SK-N-SH treated with all-trans-retinoic acid at 6 μM for 48 hours (cell line): ENCODE measurements around the gene EPC2.

Source experiments
- ARNTL ChIP-seq: fragments of 450-650 bp; formaldehyde crosslinking; IDR thresholded peaks from 2 replicates; pipeline ENCODE4 v1.5.0; 2020; ENCODE audit warnings: low read depth, mild to moderate bottlenecking, moderate library complexity, borderline replicate concordance
- BACH2 ChIP-seq: fragments of 250-450 bp; sonication (Bioruptor Pico); IDR thresholded peaks from 2 replicates; pipeline ENCODE4 v1.9.0; 2021; ENCODE audit warnings: mild to moderate bottlenecking, borderline replicate concordance
- ESRRG ChIP-seq: fragments of 250-450 bp; sonication (Bioruptor Pico); IDR thresholded peaks from 2 replicates; pipeline ENCODE4 v1.6.1; 2021; ENCODE audit warnings: mild to moderate bottlenecking
- RARB ChIP-seq: fragments of 250-450 bp; sonication (Bioruptor Pico); IDR thresholded peaks from 2 replicates; pipeline ENCODE4 v1.8.0; 2021; ENCODE audit warnings: mild to moderate bottlenecking, moderate library complexity
- SNAI2 ChIP-seq: fragments of 250-450 bp; sonication (Bioruptor Pico); IDR thresholded peaks from 2 replicates; pipeline ENCODE4 v1.5.0; 2020; ENCODE audit warnings: mild to moderate bottlenecking, moderate library complexity
- ZC3H10 ChIP-seq: fragments of 250-450 bp; sonication (Bioruptor Pico); IDR thresholded peaks from 2 replicates; pipeline ENCODE4 v1.5.1; 2021; ENCODE audit warnings: mild to moderate bottlenecking, moderate library complexity
- ZFP30 ChIP-seq: fragments of 450-650 bp; formaldehyde crosslinking; IDR thresholded peaks from 2 replicates; pipeline ENCODE4 v1.5.0; 2022; ENCODE audit warnings: mild to moderate bottlenecking, moderate library complexity
- ZNF565 ChIP-seq: fragments of 450-650 bp; formaldehyde crosslinking; conservative IDR thresholded peaks from 2 replicates; pipeline ENCODE4 v1.5.0; 2020; ENCODE audit warnings: low read depth, mild to moderate bottlenecking, moderate library complexity
- TF ChIP-seq, protein P1 (sequence below): fragments of 250-450 bp; sonication (Bioruptor Pico); IDR thresholded peaks from 2 replicates; pipeline ENCODE4 v1.8.0; 2021; ENCODE audit warnings: low read depth, mild to moderate bottlenecking, moderate library complexity, borderline replicate concordance
- TF ChIP-seq, protein P2 (sequence below): fragments of 250-450 bp; sonication (Bioruptor Pico); IDR thresholded peaks from 2 replicates; pipeline ENCODE4 v1.8.0; 2020; ENCODE audit warnings: mild to moderate bottlenecking, moderate library complexity, borderline replicate concordance

DNA sequence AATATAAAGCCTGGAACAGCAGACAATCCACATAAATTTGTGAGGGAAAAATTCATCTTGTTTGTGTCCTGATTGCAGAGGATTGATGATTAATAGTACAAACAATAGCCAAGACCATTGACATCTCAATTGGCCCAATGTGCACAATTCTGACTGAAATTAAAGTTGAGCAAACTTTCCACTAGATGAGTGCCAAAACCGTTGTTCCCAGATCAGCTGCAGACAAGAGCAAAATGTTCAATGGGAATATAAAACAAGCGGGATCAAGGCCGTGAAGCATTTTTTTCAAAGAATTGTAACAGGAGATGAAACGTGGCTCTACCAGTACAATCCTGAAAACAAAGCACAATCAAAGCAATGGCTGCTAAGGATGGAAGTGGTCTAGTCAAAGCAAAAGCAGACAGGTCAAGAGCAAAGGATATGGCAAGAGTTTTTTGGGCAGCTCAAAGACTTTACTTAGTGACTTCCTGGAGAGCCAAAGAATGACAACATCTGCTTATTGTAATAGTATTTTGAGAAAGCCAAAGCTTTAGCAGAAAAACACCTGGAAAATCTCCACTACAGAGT lies 174.6 kb downstream of the EPC2 start:
- no peak for TF ChIP-seq ARNTL (CRISPR knock-in tag)
- no peak for TF ChIP-seq ESRRG
- TF ChIP-seq ZFP30 (CRISPR knock-in tag) = no peak
- TF ChIP-seq ZNF565 (CRISPR knock-in tag) = no peak
- no peak for TF ChIP-seq RARB (CRISPR knock-in tag)
- TF ChIP-seq SNAI2 (CRISPR knock-in tag) = no peak
- TF ChIP-seq, protein P1, sequence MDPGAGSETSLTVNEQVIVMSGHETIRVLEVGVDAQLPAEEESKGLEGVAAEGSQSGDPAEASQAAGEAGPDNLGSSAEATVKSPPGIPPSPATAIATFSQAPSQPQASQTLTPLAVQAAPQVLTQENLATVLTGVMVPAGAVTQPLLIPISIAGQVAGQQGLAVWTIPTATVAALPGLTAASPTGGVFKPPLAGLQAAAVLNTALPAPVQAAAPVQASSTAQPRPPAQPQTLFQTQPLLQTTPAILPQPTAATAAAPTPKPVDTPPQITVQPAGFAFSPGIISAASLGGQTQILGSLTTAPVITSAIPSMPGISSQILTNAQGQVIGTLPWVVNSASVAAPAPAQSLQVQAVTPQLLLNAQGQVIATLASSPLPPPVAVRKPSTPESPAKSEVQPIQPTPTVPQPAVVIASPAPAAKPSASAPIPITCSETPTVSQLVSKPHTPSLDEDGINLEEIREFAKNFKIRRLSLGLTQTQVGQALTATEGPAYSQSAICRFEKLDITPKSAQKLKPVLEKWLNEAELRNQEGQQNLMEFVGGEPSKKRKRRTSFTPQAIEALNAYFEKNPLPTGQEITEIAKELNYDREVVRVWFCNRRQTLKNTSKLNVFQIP (CRISPR knock-in tag) = no peak
- no peak for TF ChIP-seq BACH2
- TF ChIP-seq, protein P2, sequence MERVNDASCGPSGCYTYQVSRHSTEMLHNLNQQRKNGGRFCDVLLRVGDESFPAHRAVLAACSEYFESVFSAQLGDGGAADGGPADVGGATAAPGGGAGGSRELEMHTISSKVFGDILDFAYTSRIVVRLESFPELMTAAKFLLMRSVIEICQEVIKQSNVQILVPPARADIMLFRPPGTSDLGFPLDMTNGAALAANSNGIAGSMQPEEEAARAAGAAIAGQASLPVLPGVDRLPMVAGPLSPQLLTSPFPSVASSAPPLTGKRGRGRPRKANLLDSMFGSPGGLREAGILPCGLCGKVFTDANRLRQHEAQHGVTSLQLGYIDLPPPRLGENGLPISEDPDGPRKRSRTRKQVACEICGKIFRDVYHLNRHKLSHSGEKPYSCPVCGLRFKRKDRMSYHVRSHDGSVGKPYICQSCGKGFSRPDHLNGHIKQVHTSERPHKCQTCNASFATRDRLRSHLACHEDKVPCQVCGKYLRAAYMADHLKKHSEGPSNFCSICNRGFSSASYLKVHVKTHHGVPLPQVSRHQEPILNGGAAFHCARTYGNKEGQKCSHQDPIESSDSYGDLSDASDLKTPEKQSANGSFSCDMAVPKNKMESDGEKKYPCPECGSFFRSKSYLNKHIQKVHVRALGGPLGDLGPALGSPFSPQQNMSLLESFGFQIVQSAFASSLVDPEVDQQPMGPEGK (CRISPR knock-in tag) = no peak
- no peak for TF ChIP-seq ZC3H10 (CRISPR knock-in tag)
